Neutrophil (primary cell): ENCODE results near the gene TERB1.

Experiments used
- H3K27ac ChIP-seq: fragments of 200-600 bp; sonication (generic); 2 replicates; pipeline ENCODE4 v1.5.1; 2016; ENCODE audit warnings: mild to moderate bottlenecking, moderate library complexity
- H3K27me3 ChIP-seq: fragments of 200-600 bp; sonication (generic); 2 replicates; pipeline ENCODE4 v1.6.0; 2016; ENCODE audit warnings: mild to moderate bottlenecking
- H3K36me3 ChIP-seq: fragments of 200-600 bp; sonication (generic); 2 replicates; pipeline ENCODE4 v1.5.1; 2017
- H3K4me1 ChIP-seq, 2 experiments: fragments of 200-600 bp in 1 of 2; sonication (generic) in 1 of 2; 1 replicate in 1 of 2; 2 replicates in 1 of 2; pipeline versions ENCODE4 v1.5.1 to v1.6.1; 2013 to 2016; ENCODE audit warnings: low read depth in 1 of 2, low read length in 1 of 2, mild to moderate bottlenecking in 1 of 2, moderate library complexity in 1 of 2; ENCODE audit not compliant: control insufficient read depth in 1 of 2, insufficient read depth in 1 of 2
- H3K4me3 ChIP-seq, 2 experiments: fragments of 200-600 bp in 1 of 2; sonication (generic) in 1 of 2; 1 replicate in 1 of 2; 2 replicates in 1 of 2; pipeline ENCODE4 v1.5.1; 2013 to 2016; ENCODE audit warnings: low read depth in 1 of 2, low read length in 1 of 2, mild to moderate bottlenecking in 1 of 2, moderate library complexity in 1 of 2
- H3K9me3 ChIP-seq: fragments of 200-600 bp; sonication (generic); 2 replicates; pipeline ENCODE4 v1.5.1; 2016
- TF ChIP-seq, protein P1 (sequence below): fragments of 200-600 bp; sonication (generic); IDR thresholded peaks from 2 replicates; pipeline ENCODE4 v1.5.1; 2016; ENCODE audit warnings: antibody characterized with exemption

Gene TERB1

DNA sequence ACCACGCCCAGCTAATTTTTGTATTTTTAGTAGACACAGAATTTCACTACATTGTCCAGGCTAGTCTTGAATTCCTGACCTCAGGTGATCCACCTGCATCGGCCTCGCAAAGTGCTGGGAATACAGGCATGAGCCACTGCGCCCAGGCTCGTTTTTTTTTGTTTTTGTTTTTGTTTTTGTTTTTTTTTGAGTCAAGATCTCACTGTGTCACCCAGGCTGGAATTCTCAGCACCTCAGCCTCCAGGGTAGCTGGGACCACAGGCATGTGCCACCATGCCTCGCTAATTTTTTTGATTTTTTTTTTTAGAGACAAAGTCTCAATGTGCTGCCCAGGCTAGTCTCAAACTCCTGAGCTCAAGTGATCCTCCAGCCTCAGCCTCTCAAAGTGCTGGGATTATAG is 87.3 kb downstream of the TERB1 start:
- TF ChIP-seq, protein P1, sequence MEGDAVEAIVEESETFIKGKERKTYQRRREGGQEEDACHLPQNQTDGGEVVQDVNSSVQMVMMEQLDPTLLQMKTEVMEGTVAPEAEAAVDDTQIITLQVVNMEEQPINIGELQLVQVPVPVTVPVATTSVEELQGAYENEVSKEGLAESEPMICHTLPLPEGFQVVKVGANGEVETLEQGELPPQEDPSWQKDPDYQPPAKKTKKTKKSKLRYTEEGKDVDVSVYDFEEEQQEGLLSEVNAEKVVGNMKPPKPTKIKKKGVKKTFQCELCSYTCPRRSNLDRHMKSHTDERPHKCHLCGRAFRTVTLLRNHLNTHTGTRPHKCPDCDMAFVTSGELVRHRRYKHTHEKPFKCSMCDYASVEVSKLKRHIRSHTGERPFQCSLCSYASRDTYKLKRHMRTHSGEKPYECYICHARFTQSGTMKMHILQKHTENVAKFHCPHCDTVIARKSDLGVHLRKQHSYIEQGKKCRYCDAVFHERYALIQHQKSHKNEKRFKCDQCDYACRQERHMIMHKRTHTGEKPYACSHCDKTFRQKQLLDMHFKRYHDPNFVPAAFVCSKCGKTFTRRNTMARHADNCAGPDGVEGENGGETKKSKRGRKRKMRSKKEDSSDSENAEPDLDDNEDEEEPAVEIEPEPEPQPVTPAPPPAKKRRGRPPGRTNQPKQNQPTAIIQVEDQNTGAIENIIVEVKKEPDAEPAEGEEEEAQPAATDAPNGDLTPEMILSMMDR = no peak
- no peak overlapping the region for H3K27ac ChIP-seq
- peaks cover 19% of the 10 kb centered on the region for H3K36me3 ChIP-seq

DNA sequence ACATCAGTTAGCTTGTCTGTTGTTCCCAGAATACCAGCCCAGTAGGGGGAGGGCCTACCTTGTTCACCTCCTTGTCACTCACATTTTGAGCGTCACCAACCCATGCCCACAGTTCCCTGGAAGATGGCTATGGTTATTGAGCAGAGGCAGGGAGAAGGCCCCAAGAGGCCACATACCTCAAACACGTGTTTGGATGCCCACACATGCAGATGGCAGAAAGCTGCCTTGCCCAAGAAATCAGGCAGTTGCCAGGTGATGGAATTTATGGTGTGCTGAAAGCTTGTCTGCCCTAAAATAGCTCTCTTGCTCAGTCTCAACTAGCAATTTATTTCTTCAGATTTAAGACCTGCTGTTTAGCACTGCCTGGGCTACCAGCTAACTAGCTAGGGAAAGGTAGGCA is 88.3 kb downstream of the TERB1 start:
- Histone ChIP-seq H3K4me3 (no peak overlapping the region), H3K9me3 (no peaks in the 10 kb centered on the region), H3K36me3 (peaks cover 9% of the 10 kb centered on the region), H3K27me3 (no peaks in the 10 kb centered on the region), H3K4me1 (no peaks in the 10 kb centered on the region), H3K27ac (no peak overlapping the region)
- TF ChIP-seq, protein P1 = no peak

More for the DNA sequence above, 87.3 kb downstream of the TERB1 start:
- Histone ChIP-seq H3K4me1 (no peaks in the 10 kb centered on the region), H3K4me3 (no peak overlapping the region), H3K9me3 (no peaks in the 10 kb centered on the region), H3K27me3 (no peaks in the 10 kb centered on the region)

DNA sequence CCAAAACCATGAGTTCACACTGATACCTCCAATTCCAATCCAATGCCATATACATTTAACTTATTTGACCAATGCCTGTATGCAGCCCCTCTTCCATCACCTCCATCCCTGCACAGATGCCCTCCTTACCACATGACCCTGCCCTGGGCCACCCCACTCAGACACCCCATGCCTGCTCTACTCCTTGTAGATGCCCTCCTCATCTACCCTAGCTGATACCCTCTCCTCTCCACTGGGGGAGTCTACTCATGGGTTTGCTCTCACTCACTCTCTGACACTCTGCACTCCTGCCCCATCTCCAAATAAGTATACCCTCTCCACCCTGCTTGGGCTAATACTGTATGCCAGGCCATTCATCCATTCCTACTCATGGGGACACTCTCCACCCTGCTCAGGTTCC is 88.9 kb downstream of the TERB1 start:
- Histone ChIP-seq H3K9me3 (no peaks in the 10 kb centered on the region), H3K27ac (no peak overlapping the region), H3K27me3 (no peaks in the 10 kb centered on the region), H3K36me3 (peaks cover 5% of the 10 kb centered on the region), H3K4me3 (no peak overlapping the region), H3K4me1 (no peaks in the 10 kb centered on the region)
- TF ChIP-seq, protein P1 = no peak

DNA sequence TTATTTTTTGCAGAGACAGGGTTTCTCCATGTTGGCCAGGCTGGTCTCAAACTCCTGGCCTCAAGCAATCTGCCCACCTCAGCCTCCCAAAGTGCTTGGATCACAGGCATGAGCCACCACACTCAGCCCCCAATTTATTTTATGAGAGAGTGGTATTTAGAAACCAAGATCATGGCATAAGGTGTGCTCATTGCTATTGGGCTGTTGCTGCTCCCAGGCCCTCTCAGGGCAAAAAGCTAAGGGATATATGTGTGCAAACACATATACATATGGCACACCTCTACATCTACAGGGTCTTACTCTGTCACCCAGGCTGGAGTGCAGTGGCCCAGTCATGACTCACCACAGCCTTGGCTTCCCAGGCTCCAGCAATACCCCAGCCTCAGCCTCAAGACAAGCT is 89.8 kb downstream of the TERB1 start:
- no peaks in the 10 kb centered on the region for H3K4me1 ChIP-seq
- H3K9me3 ChIP-seq = no peaks in the 10 kb centered on the region
- TF ChIP-seq, protein P1 = no peak
- no peak overlapping the region for H3K4me3 ChIP-seq
- no peaks in the 10 kb centered on the region for H3K36me3 ChIP-seq
- H3K27me3 ChIP-seq = no peaks in the 10 kb centered on the region
- no peak overlapping the region for H3K27ac ChIP-seq

DNA sequence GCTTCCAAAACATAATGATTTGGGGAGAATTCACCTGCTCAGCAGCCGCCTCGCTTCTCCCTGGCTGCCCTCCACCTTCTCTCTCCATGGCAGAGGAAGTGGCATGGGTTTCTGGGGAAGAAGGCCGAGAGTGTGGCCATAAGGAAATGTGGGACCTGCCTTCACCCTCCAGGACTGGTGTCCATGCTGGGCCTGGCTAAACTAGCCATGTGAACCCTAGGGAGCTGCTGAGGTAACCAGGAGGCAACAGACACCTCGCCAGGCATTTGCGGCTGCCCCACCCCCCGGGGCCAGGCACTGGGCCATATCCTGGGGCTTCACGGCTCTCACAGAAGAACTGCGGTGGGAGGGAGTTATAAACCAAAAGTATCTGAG is 94.9 kb downstream of the TERB1 start:
- Histone ChIP-seq H3K4me1 (peaks cover 3% of the 10 kb centered on the region in 2 experiments), H3K4me3 (no peak overlapping the region), H3K9me3 (no peaks in the 10 kb centered on the region), H3K36me3 (no peaks in the 10 kb centered on the region), H3K27me3 (no peaks in the 10 kb centered on the region), H3K27ac (no peak overlapping the region)
- TF ChIP-seq, protein P1 = no peak
